Left colon (tissue), 2 donors: Measurements from ENCODE around the gene DBNL. TPM values are rescaled to one million over a fixed set of nuclear protein-coding genes. Genes with fewer than 3 reads are reported as not detected.

ENCODE experiments used
- ATAC-seq: fragments of 200-7000 bp; cut with Tn5 transposase; one replicate; pipeline ENCODE4 v1.9.1; 2020; ENCODE audit warnings: mild to moderate bottlenecking, moderate library complexity
- DNase-seq, 2 donors: peaks; one replicate each; pipeline ENCODE4 v3.0.0-alpha.2; 2020
- intact Hi-C, 2 donors: fragments of 100-400 bp; cut with DNase I in 1 of 2; cut with micrococcal nuclease in 1 of 2; formaldehyde crosslinking; loops; one replicate each; pipeline versions ENCODE4 v1.11.2 to v1.14.0; 2022; cut with DNase I, micrococcal nuclease
- microRNA-seq, 2 donors: library from miRNA; unstranded; fragments of <30 nt; microRNA quantifications; one replicate each; pipeline versions ENCODE4 v1.1.0 to v1.2.0, GENCODE V29; 2020
- total RNA-seq, 2 donors: library from RNA; stranded (reverse); fragmentation: NEBNext Ultra II Directional; extraction: Animal tissue kit (Norgen Biotek cat#: 25700); gene quantifications; one replicate each; pipeline ENCODE4 v1.2.1, GENCODE V29; 2021
- donor health status: DM: no; HTN: no; CAD: no.
- donor health status: DM: yes; HTN: yes; CAD: no.

Gene DBNL
- total RNA-seq, 2 donors from 2014 or later: 87.0 to 90.5 TPM

DNA sequence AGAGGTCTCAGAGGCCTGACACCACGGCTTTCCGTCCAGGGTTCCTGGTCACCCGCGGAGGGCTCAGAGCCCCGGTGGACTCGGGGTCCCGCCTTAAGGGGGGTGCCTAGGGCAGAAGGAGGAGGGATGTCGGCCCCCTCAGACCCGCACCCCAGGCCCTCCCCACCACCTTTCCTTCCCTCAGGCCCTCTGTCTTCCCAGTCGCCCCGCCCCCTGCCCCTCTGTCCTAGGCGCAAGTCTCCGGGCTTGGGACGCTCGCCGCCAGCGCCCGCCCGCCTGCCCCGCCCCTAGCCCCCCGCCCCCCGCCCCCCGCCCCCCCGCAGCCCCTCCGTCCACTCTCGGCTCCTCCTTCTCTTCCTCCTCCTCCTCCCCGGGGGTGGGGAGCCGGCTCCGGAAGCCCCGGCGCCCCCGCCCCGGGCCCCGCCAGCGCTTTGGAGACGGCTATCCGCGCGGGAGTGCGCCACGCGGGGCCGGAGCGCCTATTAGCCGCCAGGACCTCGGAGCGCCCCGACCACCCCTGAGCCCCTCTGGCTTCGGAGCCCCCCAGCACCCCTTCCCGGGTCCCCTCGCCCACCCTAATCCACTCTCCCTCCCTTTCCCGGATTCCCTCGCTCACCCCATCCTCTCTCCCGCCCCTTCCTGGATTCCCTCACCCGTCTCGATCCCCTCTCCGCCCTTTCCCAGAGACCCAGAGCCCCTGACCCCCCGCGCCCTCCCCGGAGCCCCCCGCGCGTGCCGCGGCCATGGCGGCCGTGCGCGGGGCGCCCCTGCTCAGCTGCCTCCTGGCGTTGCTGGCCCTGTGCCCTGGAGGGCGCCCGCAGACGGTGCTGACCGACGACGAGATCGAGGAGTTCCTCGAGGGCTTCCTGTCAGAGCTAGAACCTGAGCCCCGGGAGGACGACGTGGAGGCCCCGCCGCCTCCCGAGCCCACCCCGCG lies 59.7 kb downstream of the DBNL start, which contains the start of gene AEBP1:
AEBP1 (plus strand) TSS at position 423 of the 937 bp plus-strand sequence; CDS start at position 744, 321 bp downstream.
- no peak for DNase-seq
- no peak for ATAC-seq

GRCh38 chr7:44104860-44105771 lies 60.6 kb downstream of the DBNL start:
- no peak for ATAC-seq
- intact Hi-C loops: no loop called here
- DNase-seq: no peak

More for the DNA sequence above, 59.7 kb downstream of the DBNL start, which contains the start of gene AEBP1:
- intact Hi-C loops: no loop called here

DNA sequence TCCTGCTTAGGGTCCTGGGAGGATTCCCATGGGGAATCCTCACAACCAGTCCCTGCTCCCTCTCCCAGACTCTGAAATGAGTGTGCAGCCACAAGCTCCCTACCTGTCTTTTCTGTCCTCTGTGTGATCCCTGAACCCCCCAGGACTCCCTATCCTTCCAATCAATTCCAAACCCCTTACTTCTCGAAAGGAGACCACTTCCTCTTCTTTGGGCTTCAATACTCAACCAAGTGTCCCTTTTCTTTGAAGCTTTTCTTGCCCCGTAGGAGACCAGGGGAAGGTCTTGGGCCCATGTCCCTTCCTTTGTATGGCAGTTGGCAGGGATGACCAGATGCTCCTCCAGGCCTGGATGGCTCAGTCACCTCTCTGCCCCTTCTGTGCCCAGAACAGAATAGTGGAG lies 61.3 kb downstream of the DBNL start:
- intact Hi-C loops: no loop called here
- no peak for ATAC-seq
- no peak for DNase-seq

GRCh38 chr7:44106311-44107065 lies 62.0 kb downstream of the DBNL start:
- DNase-seq (no peak), ATAC-seq (no peak)
- intact Hi-C loops: no loop called here

DNA sequence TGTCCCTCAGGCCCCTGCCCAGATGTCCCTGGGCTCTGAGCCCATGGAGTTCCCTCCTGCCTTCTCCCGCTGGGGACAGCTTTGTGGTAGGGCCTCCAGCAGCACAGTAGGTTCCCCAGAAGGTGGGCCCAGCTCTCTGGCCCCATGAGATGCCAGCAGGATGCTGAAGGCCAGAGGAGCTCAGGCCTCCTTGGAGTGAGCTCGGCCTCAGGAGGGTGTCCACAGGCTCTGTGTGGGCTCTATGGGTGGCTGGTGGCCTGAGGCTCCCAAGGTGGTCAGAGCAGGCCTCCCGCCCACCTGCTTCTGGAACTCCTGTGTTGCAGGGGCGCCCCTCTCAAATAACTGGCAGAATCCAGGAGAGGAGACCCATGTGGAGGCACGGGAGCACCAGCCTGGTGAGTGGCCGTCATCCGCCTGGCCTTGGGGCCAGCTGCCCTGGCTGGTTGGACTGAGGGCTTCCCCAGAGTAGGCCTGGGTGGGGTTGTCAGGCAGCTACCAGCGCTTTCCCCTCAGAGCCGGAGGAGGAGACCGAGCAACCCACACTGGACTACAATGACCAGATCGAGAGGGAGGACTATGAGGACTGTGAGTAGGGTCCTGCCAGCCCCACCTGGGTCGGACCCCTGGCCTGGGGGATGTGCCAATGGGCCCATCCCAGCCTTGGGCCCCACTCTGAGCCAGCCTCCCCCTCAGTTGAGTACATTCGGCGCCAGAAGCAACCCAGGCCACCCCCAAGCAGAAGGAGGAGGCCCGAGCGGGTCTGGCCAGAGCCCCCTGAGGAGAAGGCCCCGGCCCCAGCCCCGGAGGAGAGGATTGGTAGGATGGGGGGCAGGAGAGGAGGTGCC lies 62.8 kb downstream of the DBNL start:
- intact Hi-C loops: no loop called here
- DNase-seq (no peak), ATAC-seq (no peak)

DNA sequence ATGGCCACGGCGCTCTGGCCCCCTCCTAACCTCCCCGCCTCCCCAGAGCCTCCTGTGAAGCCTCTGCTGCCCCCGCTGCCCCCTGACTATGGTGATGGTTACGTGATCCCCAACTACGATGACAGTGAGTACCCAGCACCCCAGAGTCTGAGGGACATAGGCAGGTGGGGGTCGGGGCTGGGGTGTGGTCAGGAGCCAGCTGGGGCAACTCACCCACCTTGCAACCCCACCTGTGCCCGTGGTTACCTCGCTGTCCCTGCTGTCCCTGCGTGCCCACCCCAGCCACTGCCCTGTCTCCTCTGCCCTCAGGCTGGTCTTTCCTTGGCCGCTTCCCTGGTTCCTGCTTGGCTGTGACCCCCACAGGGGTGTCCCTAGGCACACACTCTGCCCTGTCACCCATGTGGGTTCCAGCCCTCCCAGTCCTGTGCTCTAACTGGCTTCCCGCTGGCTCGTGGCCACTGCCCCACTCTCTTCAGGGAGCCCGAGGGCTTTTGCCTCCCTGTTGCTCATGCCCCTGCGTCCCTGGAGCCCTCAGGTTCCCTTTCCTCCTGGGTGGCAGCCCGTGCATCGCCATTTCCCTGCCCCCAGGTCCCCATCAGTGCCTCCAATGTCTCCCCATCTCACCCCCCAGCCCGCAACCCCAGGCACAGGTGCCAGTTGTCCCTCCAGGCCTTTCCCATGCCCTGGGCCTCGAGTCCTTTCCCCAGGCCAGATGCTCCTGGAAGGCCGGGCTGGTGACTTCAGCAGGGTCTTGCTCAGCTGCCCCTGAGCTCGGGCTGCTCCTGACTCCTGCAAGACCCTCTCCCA lies 63.7 kb downstream of the DBNL start:
- intact Hi-C loops: no loop called here
- DNase-seq (no peak), ATAC-seq (no peak)

DNA sequence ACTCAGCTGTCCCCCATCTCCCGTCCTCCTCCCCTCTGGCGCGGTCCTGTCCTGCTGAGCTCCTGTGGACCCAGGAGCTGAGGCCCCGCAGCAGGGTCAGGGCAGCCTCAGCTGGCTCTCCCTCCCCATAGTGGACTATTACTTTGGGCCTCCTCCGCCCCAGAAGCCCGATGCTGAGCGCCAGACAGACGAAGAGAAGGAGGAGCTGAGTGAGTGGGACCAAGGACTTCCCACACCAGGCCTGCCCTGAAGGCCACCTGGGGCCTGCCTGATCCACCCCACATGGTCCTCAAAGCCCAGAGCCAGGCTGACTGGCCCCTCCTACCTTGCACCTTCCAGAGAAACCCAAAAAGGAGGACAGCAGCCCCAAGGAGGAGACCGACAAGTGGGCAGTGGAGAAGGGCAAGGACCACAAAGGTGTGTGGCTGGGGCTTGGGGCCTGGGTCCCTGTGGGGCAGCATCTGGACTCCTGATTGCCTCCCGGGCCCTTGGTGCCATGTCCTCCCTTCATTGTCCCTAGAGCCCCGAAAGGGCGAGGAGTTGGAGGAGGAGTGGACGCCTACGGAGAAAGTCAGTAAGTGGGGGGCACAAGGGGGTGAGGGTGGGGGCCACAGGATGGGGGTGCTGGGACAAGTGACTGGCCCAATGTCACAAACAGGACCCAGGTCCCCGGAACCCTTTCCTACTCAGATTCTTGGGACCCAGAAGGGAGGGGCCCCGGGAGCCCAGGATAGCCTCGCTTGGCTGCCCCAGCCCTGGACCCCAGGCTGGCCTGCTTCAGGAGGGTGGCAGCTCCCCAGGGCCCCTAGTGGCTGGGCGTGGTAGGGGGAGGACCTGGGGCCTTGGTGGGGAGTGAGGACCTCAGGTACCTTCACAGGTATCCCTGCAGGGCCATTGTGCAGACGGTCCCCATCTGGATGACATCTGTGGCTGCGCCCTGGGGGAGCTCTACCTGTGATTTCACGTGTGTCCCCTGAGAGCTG lies 64.6 kb downstream of the DBNL start:
- intact Hi-C loops: no loop called here
- ATAC-seq: no peak

DNA sequence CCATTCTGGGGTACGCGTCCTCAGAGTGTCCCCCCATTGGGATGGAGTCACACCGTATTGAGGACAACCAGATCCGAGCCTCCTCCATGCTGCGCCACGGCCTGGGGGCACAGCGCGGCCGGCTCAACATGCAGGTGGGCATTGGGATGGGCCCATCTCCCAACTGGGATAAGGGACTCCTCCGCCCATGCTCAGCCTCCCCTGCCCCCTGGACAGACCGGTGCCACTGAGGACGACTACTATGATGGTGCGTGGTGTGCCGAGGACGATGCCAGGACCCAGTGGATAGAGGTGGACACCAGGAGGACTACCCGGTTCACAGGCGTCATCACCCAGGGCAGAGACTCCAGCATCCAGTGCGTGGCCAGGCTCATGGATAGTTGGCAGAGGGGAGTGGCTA lies 65.5 kb downstream of the DBNL start:
- DNase-seq: no peak
- ATAC-seq: no peak
- intact Hi-C loops: no loop called here

More for the DNA sequence above, 64.6 kb downstream of the DBNL start:
- no peak for DNase-seq

GRCh38 chr7:44110719-44111635 lies 66.5 kb downstream of the DBNL start:
- intact Hi-C loops: no loop called here
- DNase-seq (no peak), ATAC-seq (no peak)

Small RNAs within 50 kb of the gene (microRNA-seq; reads per million reads assigned to microRNA genes)
- gene MIR6837 (0 reads per million in 2 donors), gene MIR6838 (1.1 to 4.1 reads per million in 2 donors)

Other genes with a start within 250 kb of the DBNL start
- gene MRPS24, start 175.2 kb upstream of the DBNL start, total RNA-seq: 10 to 100 TPM; 90.9 to 94.7 TPM
- gene URGCP, start 138.1 kb upstream of the DBNL start, total RNA-seq: 10 to 100 TPM; 63.3 to 75.7 TPM
- 10 to 100 TPM in 1 of 2 donors, 1 to 10 TPM in 1; 9.2 to 13.1 TPM for gene UBE2D4, start 118.3 kb upstream of the DBNL start, total RNA-seq
- gene SPDYE1, start 46.8 kb upstream of the DBNL start, total RNA-seq: not detected
- under 1 TPM; 0.58 to 0.64 TPM for gene PGAM2, start 20.9 kb downstream of the DBNL start, total RNA-seq
- 10 to 100 TPM; 20.7 to 22.8 TPM for gene POLM, start 37.8 kb downstream of the DBNL start, total RNA-seq
- 10 to 100 TPM; 20.1 to 59.6 TPM for gene AEBP1, start 59.6 kb downstream of the DBNL start, total RNA-seq
- gene POLD2, start 78.8 kb downstream of the DBNL start, total RNA-seq: 10 to 100 TPM; 40.5 to 57.0 TPM
- not detected for gene MYL7, start 96.6 kb downstream of the DBNL start, total RNA-seq
- gene GCK, start 144.7 kb downstream of the DBNL start, total RNA-seq: under 1 TPM; 0.15 to 0.22 TPM
- gene YKT6, start 156.3 kb downstream of the DBNL start, total RNA-seq: 10 to 100 TPM; 84.8 to 86.9 TPM